SK-N-MC (cell line): ENCODE data around the gene FKBP8.

ENCODE experiments used
- DNase-seq: peaks from one replicate; pipeline ENCODE4 v3.0.0-alpha.2; 2011; ENCODE audit warnings: low read depth, low spot score
- H3K27ac ChIP-seq: fragments of 200-600 bp; sonication (generic); 2 replicates; pipeline ENCODE4 v1.5.1; 2016; ENCODE audit warnings: mixed run types
- H3K36me3 ChIP-seq: fragments of 200-600 bp; sonication (generic); 2 replicates; pipeline ENCODE4 v1.6.1; 2017; ENCODE audit warnings: antibody characterized with exemption, low read length, mixed read lengths; ENCODE audit not compliant: insufficient read depth
- H3K4me3 ChIP-seq: fragments of 200-600 bp; sonication (generic); 2 replicates; pipeline ENCODE4 v1.5.1; 2016
- H3K9ac ChIP-seq: fragments of 200-600 bp; sonication (generic); 2 replicates; pipeline ENCODE4 v1.8.0; 2017; ENCODE audit warnings: mixed run types, mixed read lengths; ENCODE audit not compliant: insufficient read length
- H3K9me3 ChIP-seq: fragments of 200-600 bp; sonication (generic); 2 replicates; pipeline ENCODE4 v1.6.1; 2017; ENCODE audit warnings: low read depth, mild to moderate bottlenecking, antibody characterized with exemption, low read length, moderate library complexity, mixed read lengths
- EZH2 ChIP-seq: fragments of 200-600 bp; sonication (generic); IDR thresholded peaks from one replicate; pipeline ENCODE4 v1.6.1; 2017; ENCODE audit warnings: antibody characterized with exemption
- FOXP2 ChIP-seq: optimal IDR thresholded peaks from 2 replicates; pipeline ENCODE3; 2011; ENCODE audit warnings: mild to moderate bottlenecking, moderate library complexity; ENCODE audit not compliant: insufficient read depth; ENCODE audit errors: extremely low read length, control extremely low read depth
- POLR2AphosphoS5 ChIP-seq: IDR thresholded peaks from 2 replicates; pipeline ENCODE4 v1.6.1; 2012; ENCODE audit warnings: mild to moderate bottlenecking, low read depth, low read length, borderline replicate concordance

FKBP8 gene

GRCh38 chr19:18503337-18503970, 39.9 kb downstream of the FKBP8 start:
- H3K36me3 ChIP-seq = no peaks in the 10 kb centered on the region
- H3K27ac ChIP-seq = no peak overlapping the region
- no peak overlapping the region for H3K9ac ChIP-seq
- no peak overlapping the region for H3K4me3 ChIP-seq
- no peak for TF ChIP-seq FOXP2
- TF ChIP-seq EZH2 = no peak
- no peak for TF ChIP-seq POLR2AphosphoS5
- no peak for DNase-seq
- H3K9me3 ChIP-seq = no peaks in the 10 kb centered on the region

GRCh38 chr19:18502638-18503294, 40.6 kb downstream of the FKBP8 start:
- no peak overlapping the region for H3K9ac ChIP-seq
- no peak for TF ChIP-seq FOXP2
- no peak for TF ChIP-seq POLR2AphosphoS5
- no peak for TF ChIP-seq EZH2
- no peaks in the 10 kb centered on the region for H3K36me3 ChIP-seq
- H3K27ac ChIP-seq = no peak overlapping the region
- no peaks in the 10 kb centered on the region for H3K9me3 ChIP-seq
- H3K4me3 ChIP-seq = no peak overlapping the region
- no peak for DNase-seq

GRCh38 chr19:18502246-18502637, 41.1 kb downstream of the FKBP8 start:
- H3K9ac ChIP-seq = no peak overlapping the region

GRCh38 chr19:18501832-18502231, 41.5 kb downstream of the FKBP8 start:
- TF ChIP-seq POLR2AphosphoS5 (no peak), FOXP2 (no peak), EZH2 (no peak)
- H3K4me3 ChIP-seq = no peak overlapping the region
- no peak overlapping the region for H3K9ac ChIP-seq
- no peaks in the 10 kb centered on the region for H3K36me3 ChIP-seq
- no peak overlapping the region for H3K27ac ChIP-seq
- no peak for DNase-seq
- H3K9me3 ChIP-seq = no peaks in the 10 kb centered on the region

More at GRCh38 chr19:18502246-18502637, 41.1 kb downstream of the FKBP8 start:
- Histone ChIP-seq H3K36me3 (no peaks in the 10 kb centered on the region), H3K27ac (no peak overlapping the region), H3K4me3 (no peak overlapping the region), H3K9me3 (no peaks in the 10 kb centered on the region)
- no peak for TF ChIP-seq FOXP2
- no peak for DNase-seq

- Histone ChIP-seq H3K9ac (no peak overlapping the region), H3K9me3 (no peaks in the 10 kb centered on the region), H3K4me3 (no peak overlapping the region), H3K27ac (no peak overlapping the region), H3K36me3 (no peaks in the 10 kb centered on the region)
- DNase-seq = no peak
- TF ChIP-seq FOXP2 (no peak), POLR2AphosphoS5 (no peak), EZH2 (no peak)
These were observed 42.0 kb downstream of the FKBP8 start for GRCh38 chr19:18501351-18501750.

GRCh38 chr19:18500799-18501198, 42.6 kb downstream of the FKBP8 start:
- Histone ChIP-seq H3K4me3 (no peak overlapping the region), H3K9ac (no peak overlapping the region), H3K27ac (no peak overlapping the region), H3K9me3 (no peaks in the 10 kb centered on the region), H3K36me3 (no peaks in the 10 kb centered on the region)
- no peak for DNase-seq
- TF ChIP-seq EZH2 (no peak), FOXP2 (no peak), POLR2AphosphoS5 (no peak)

GRCh38 chr19:18500376-18500775, 43.0 kb downstream of the FKBP8 start:
- no peaks in the 10 kb centered on the region for H3K9me3 ChIP-seq
- no peak overlapping the region for H3K9ac ChIP-seq
- TF ChIP-seq POLR2AphosphoS5 (no peak), EZH2 (no peak), FOXP2 (no peak)
- no peak overlapping the region for H3K27ac ChIP-seq
- no peaks in the 10 kb centered on the region for H3K36me3 ChIP-seq
- DNase-seq = no peak
- H3K4me3 ChIP-seq = no peak overlapping the region

- no peak overlapping the region for H3K27ac ChIP-seq
These were observed 44.2 kb downstream of the FKBP8 start for GRCh38 chr19:18499055-18499775.

More at GRCh38 chr19:18499055-18499775, 44.2 kb downstream of the FKBP8 start:
- Histone ChIP-seq H3K4me3 (no peak overlapping the region), H3K9ac (no peak overlapping the region), H3K9me3 (no peaks in the 10 kb centered on the region), H3K36me3 (no peaks in the 10 kb centered on the region)
- no peak for DNase-seq
- no peak for TF ChIP-seq EZH2
- no peak for TF ChIP-seq FOXP2
- TF ChIP-seq POLR2AphosphoS5 = no peak
